B cell (primary cell): Measurements from ENCODE around the gene FBXW4. TPM values are rescaled to one million over a fixed set of nuclear protein-coding genes. Genes with fewer than 3 reads are reported as not detected.

ENCODE experiments used
- ATAC-seq: fragments of 200-7000 bp; cut with Tn5 transposase; one replicate; pipeline ENCODE4 v1.10.0; 2021; ENCODE audit warnings: low read depth, mild to moderate bottlenecking, moderate number of reproducible peaks, moderate library complexity
- CTCF ChIA-PET: fragments of 350-600 bp; sonication (Branson Sonifier 250); formaldehyde crosslinking; loops from one replicate; lab custom pipeline; 2021; ENCODE audit warnings: antibody characterized with exemption, inconsistent platforms; lab: Charles Lee
- POLR2A ChIA-PET: fragments of 350-600 bp; sonication (Branson Sonifier 250); formaldehyde crosslinking; loops from one replicate; lab custom pipeline; 2021; ENCODE audit warnings: antibody characterized with exemption; lab: Charles Lee
- DNase-seq: peaks from one replicate; pipeline ENCODE4 v3.0.0; 2013
- H2AFZ ChIP-seq: 2 replicates; pipeline ENCODE4 v1.6.1; 2012; ENCODE audit warnings: mild to moderate bottlenecking, low read depth, low read length; ENCODE audit not compliant: insufficient read depth, poor library complexity, severe bottlenecking
- H3K27ac ChIP-seq, 2 donors: 1 replicate in 1 of 2; 2 replicates in 1 of 2; pipeline ENCODE4 v1.5.1; 2012 to 2013; ENCODE audit warnings: low read length in 2 of 2, mild to moderate bottlenecking in 2 of 2, moderate library complexity in 1 of 2
- H3K27me3 ChIP-seq, 4 experiments: fragments of 200-600 bp in 1 of 4; sonication (generic) in 1 of 4; replicated peaks in 1 of 4; 1 replicate in 2 of 4; 2 replicates in 2 of 4; pipeline versions ENCODE4 v1.6.1 to v1.7.0; 2013 to 2016; ENCODE audit warnings: low read length in 3 of 4, mild to moderate bottlenecking in 2 of 4, mixed read lengths in 1 of 4, moderate library complexity in 1 of 4; ENCODE audit not compliant: insufficient read depth in 4 of 4, control insufficient read depth in 3 of 4; ENCODE audit errors: control extremely low read depth in 1 of 4
- H3K36me3 ChIP-seq, 2 experiments: replicated peaks in 1 of 2; 1 replicate in 1 of 2; 2 replicates in 1 of 2; pipeline versions ENCODE4 v1.6.1 to v1.7.1; 2013; ENCODE audit warnings: low read length in 1 of 2; ENCODE audit not compliant: insufficient read depth in 2 of 2, control insufficient read depth in 1 of 2; ENCODE audit errors: control extremely low read depth in 1 of 2, extremely low read depth in 1 of 2
- H3K4me1 ChIP-seq, 2 donors: fragments of 200-600 bp in 1 of 2; sonication (generic) in 1 of 2; 1 replicate in 1 of 2; 2 replicates in 1 of 2; pipeline versions ENCODE4 v1.5.1 to v1.6.1; 2013 to 2017; ENCODE audit warnings: low read length in 2 of 2; ENCODE audit not compliant: control insufficient read depth in 2 of 2, insufficient read depth in 2 of 2
- H3K4me2 ChIP-seq: replicated peaks from 2 replicates; pipeline ENCODE3; 2012; ENCODE audit warnings: mild to moderate bottlenecking, low read depth, low read length; ENCODE audit not compliant: poor library complexity, severe bottlenecking
- H3K4me3 ChIP-seq, 5 experiments: fragments of 200-600 bp in 1 of 5; sonication (generic) in 1 of 5; 1 replicate in 3 of 5; 2 replicates in 2 of 5; pipeline versions ENCODE4 v1.5.1 to v1.7.0; 2011 to 2016; ENCODE audit warnings: low read length in 4 of 5, mild to moderate bottlenecking in 4 of 5, low read depth in 2 of 5, control low read depth in 1 of 5, moderate library complexity in 1 of 5; ENCODE audit not compliant: insufficient read depth in 1 of 5; ENCODE audit errors: control extremely low read depth in 1 of 5, extremely low read depth in 1 of 5
- H3K79me2 ChIP-seq: fragments of 200-600 bp; sonication (generic); one replicate; pipeline ENCODE4 v1.6.0; 2016; ENCODE audit warnings: low read length; ENCODE audit not compliant: control insufficient read depth, insufficient read depth
- H3K9ac ChIP-seq: fragments of 200-600 bp; sonication (generic); 2 replicates; pipeline ENCODE4 v1.6.1; 2017; ENCODE audit warnings: mild to moderate bottlenecking, low read length, moderate library complexity
- H3K9me3 ChIP-seq, 3 donors: one replicate each; pipeline versions ENCODE4 v1.6.1 to v1.7.1; 2013; ENCODE audit warnings: low read length in 2 of 3; ENCODE audit not compliant: control insufficient read depth in 2 of 3, insufficient read depth in 1 of 3; ENCODE audit errors: control extremely low read depth in 1 of 3
- H4K20me1 ChIP-seq: 2 replicates; pipeline ENCODE4 v1.6.0; 2012; ENCODE audit warnings: mild to moderate bottlenecking, low read length; ENCODE audit not compliant: insufficient read depth, control insufficient read depth, poor library complexity, severe bottlenecking
- H3K27ac Mint-ChIP-seq: one replicate; pipeline ENCODE4 v1.8.0; 2021; ENCODE audit warnings: mixed read lengths
- H3K27me3 Mint-ChIP-seq: one replicate; pipeline ENCODE4 v1.8.0; 2021; ENCODE audit warnings: mixed read lengths
- H3K4me1 Mint-ChIP-seq: one replicate; pipeline ENCODE4 v1.8.0; 2021; ENCODE audit warnings: mixed read lengths
- H3K4me3 Mint-ChIP-seq: one replicate; pipeline ENCODE4 v1.8.0; 2021; ENCODE audit warnings: mixed read lengths
- H3K9me3 Mint-ChIP-seq: one replicate; pipeline ENCODE4 v1.8.0; 2022; ENCODE audit warnings: mixed read lengths; ENCODE audit not compliant: insufficient read depth
- CTCF ChIP-seq: fragments of 200-600 bp; IDR thresholded peaks from one replicate; pipeline ENCODE4 v1.8.0; 2022; ENCODE audit warnings: antibody characterized with exemption, mild to moderate bottlenecking
- EZH2 ChIP-seq: IDR thresholded peaks from 2 replicates; pipeline ENCODE4 v1.6.1; 2012; ENCODE audit warnings: borderline replicate concordance, low read depth, mild to moderate bottlenecking, moderate library complexity, low read length; ENCODE audit not compliant: insufficient read depth, poor library complexity, severe bottlenecking
- WGBS: methylation state at CpG from one replicate; pipeline ENCODE4 v1.1.5; 2013; ENCODE audit warnings: missing lambda C conversion rate; ENCODE audit not compliant: insufficient coverage; 5-methylcytosine and 5-hydroxymethylcytosine counted together
- intact Hi-C: fragments of 100-400 bp; cut with micrococcal nuclease; formaldehyde crosslinking; loops from one replicate; pipeline ENCODE4 v1.10.0; 2022
- polyA plus RNA-seq: library from polyadenylated mRNA; depleted of rRNA; stranded (reverse); fragments of >200 nt; gene quantifications from 2 replicates; pipeline ENCODE4 v1.2.3, GENCODE V29; 2012
- total RNA-seq, 2 donors: library from RNA; stranded (reverse); fragments of 120-200 nt in 1 of 2; gene quantifications; 1 replicate in 1 of 2; 2 replicates in 1 of 2; pipeline versions ENCODE4 v1.2.3 to v1.2.4, GENCODE V29; 2013 to 2022

Gene FBXW4
- total and polyA plus RNA-seq, 2 donors (not counting 1 experiment from before 2014, with no cell fraction given) = 72.9 to 99.6 TPM

DNA sequence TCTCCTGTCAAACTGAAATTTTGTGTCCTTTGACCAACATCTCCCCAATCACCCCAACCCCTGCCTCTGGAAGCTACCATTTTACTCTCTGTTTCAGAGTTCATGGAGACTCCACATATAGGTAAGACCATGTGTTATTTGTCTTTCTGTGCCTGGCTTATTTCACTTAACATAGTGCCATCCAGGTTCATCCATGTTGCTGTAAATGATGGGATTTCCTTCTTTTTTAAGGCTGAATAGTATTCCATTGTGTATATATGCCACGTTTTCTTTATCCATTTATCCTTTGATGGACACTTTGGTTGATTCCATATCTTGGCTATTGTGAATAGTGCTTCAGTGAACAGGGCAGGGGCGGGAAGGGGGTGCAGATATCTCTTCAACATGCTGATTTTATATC lies 18.0 kb upstream of the FBXW4 start:
- no peaks in the 10 kb centered on the region for H3K36me3 ChIP-seq
- no peak for DNase-seq
- Mint-ChIP-seq H3K9me3 (no peaks in the 10 kb centered on the region), H3K27me3 (peaks cover 36% of the 10 kb centered on the region), H3K27ac (no peak overlapping the region), H3K4me3 (no peak overlapping the region), H3K4me1 (no peaks in the 10 kb centered on the region)
- H3K4me2 ChIP-seq = no peak overlapping the region
- H3K9me3 ChIP-seq = peaks cover 0 to 6% (median 0%) of the 10 kb centered on the region in 3 donors
- no peaks in the 10 kb centered on the region for H3K4me1 ChIP-seq
- H3K27me3 ChIP-seq = peaks cover 0 to 9% (median 6%) of the 10 kb centered on the region in 4 experiments
- no peak overlapping the region for H2AFZ ChIP-seq
- POLR2A ChIA-PET = no interaction called here
- H3K4me3 ChIP-seq = no peak overlapping the region
- no peak for ATAC-seq
- 80% methylated on average over 1 of the region's 2 CpGs for WGBS
- H4K20me1 ChIP-seq = no peaks in the 10 kb centered on the region
- TF ChIP-seq EZH2 = no peak
- TF ChIP-seq CTCF = no peak
- intact Hi-C loops = no loop called here
- no peak overlapping the region for H3K27ac ChIP-seq
- H3K9ac ChIP-seq = no peak overlapping the region
- H3K79me2 ChIP-seq = no peaks in the 10 kb centered on the region
- CTCF ChIA-PET = no interaction called here

DNA sequence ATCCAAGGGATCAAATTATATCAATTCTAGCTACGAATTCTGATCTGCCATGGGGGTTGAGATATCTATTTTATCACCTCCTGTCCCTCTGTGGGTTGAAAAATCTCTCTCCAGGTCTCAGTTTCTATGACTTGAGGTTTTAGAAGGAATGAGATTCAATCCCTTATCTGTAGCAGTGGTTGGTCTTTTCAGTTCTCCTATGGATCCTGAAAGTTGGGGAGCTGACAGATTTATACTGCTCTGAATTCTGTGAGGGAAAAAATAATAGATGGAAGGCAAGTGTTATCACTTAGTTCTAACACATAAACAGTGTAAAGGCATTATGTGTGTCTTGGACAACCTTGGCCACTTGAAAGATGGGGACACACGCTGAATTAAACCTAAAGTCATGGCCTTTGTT lies 15.8 kb upstream of the FBXW4 start:
- no peaks in the 10 kb centered on the region for H3K9me3 Mint-ChIP-seq
- WGBS = no CpG with 5 or more reads among the region's 2 CpGs
- no peak overlapping the region for H3K4me3 Mint-ChIP-seq
- Histone ChIP-seq H3K9ac (no peak overlapping the region), H3K4me2 (no peak overlapping the region), H3K79me2 (no peaks in the 10 kb centered on the region), H3K27ac (no peak overlapping the region), H3K9me3 (no peaks in the 10 kb centered on the region), H3K4me3 (no peak overlapping the region), H3K4me1 (no peaks in the 10 kb centered on the region), H2AFZ (no peak overlapping the region), H3K27me3 (peaks cover 0 to 16% (median 3%) of the 10 kb centered on the region in 4 experiments), H3K36me3 (no peaks in the 10 kb centered on the region), H4K20me1 (no peaks in the 10 kb centered on the region)
- H3K4me1 Mint-ChIP-seq = no peaks in the 10 kb centered on the region
- ChIA-PET POLR2A (no interaction called here), CTCF (interaction anchor here (0.6 kb wide), 1 partner anchor 1267 kb away, joined by 3 read pairs; no protein-coding TSS in a partner anchor)
- DNase-seq (no peak), ATAC-seq (no peak)
- H3K27me3 Mint-ChIP-seq = peaks cover 35% of the 10 kb centered on the region
- no peak overlapping the region for H3K27ac Mint-ChIP-seq
- TF ChIP-seq CTCF = no peak
- no peak for TF ChIP-seq EZH2
- intact Hi-C loops = no loop called here
